TTC549 (cell line): Measurements from ENCODE around the gene TFCP2L1.
"Not testable (repeated sequence)": the region's sequence is repeated elsewhere in the genome, so short reads cannot be mapped to it uniquely, and the experiment has no call there.

Experiments
- FAIRE-seq: peaks from 2 replicates; lab custom pipeline; 2012; peaks lifted over from hg19 to GRCh38; lab: Jason Lieb, UNC

TFCP2L1 gene

GRCh38 chr2:121295911-121296650 is 11.1 kb upstream of the TFCP2L1 start:
- FAIRE-seq = no peak

GRCh38 chr2:121294881-121295840 is 10.2 kb upstream of the TFCP2L1 start:
- FAIRE-seq = no peak

- FAIRE-seq = no peak
Observed at GRCh38 chr2:121293450-121294325, 8.7 kb upstream of the TFCP2L1 start.

- FAIRE-seq = no peak
Observed at GRCh38 chr2:121291251-121291580, 6.2 kb upstream of the TFCP2L1 start.

- FAIRE-seq = no peak
Observed at GRCh38 chr2:121289271-121289670, 4.3 kb upstream of the TFCP2L1 start.

DNA sequence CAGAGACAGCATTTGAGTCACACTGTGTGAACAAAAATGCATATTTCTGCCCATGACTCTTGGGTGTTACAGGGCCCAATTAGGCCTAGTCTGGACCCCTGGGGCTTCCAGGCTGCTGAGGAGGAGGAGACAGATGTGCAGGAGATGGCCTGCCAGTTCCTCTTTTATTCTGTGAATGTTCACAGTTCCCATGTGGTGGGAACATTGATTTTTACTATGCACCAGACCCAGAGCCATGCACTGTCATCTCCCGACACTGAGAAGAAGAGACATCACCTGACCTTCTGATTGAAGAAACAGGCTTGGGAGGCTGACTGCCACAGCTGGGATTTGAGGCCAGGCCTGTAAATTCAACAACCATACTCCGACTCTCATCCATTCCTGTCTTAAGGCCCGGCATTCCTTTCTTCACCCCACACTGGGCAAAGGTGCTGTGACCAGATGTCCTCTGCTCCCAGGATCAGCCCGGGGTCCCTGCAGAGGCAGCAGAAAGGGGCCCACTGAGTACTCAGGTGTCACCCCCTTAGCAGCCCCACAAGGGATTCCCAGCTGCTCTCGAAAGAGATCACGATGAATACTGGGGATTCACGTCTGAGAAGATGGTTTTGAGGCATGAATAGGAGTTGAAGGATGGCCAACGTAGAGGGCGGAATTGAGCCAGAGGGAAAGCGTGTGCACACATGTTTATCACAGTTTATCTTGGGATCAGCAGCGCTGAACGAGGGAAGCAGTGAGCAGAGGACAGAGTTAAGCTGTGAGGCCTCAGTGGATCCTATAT is 3.6 kb upstream of the TFCP2L1 start:
- no peak for FAIRE-seq

DNA sequence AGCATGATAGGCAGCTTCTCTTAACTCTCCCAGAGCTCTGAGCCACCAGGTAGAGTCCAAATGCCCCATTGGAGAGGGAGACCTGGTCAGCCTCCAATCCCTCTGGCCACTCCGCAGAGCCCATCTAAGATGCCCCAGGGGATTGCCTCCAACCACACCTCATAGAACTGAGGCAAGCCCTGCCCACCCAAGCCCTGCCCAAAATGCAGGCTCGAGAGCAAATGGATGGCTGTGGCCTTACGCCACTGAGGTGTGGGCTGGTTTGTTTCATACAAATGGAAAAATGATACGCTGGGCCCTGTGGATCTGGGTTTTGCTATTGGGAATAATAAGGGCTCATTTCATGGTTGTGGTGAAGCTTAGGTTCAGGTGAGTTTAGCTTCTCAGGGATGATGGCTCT is 3.0 kb upstream of the TFCP2L1 start:
- FAIRE-seq = no peak

DNA sequence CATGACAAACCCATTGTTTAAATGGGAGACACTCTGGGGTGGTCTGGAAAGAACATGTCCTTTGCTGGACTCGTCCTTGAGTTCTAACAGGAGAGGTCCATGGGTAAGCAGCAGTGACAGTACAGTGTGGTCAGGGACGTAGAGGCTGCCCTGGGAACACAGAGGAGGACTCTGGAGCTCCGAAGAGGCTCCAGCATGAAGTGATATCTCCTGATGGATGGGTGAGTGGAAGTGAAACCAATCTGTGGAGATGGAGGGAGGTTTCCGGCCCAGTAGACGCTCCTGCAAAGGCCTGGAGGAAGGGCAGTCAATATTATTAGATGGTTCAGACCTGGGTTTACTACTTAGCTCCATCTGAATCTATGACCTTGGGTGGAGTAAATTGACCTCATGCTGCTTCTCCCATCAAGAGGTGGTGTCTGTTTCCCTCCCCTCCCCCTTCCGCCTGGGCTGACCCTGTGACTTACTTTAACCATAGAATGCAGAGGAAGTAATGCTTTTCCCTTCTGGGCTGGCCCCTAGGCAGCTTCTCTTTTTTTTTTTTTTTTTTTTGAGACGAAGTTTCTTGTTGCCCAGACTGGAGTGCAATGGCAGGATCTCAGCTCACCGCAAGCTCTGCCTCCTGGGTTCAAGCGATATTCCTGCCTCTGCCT is 2.3 kb upstream of the TFCP2L1 start:
- no peak for FAIRE-seq

DNA sequence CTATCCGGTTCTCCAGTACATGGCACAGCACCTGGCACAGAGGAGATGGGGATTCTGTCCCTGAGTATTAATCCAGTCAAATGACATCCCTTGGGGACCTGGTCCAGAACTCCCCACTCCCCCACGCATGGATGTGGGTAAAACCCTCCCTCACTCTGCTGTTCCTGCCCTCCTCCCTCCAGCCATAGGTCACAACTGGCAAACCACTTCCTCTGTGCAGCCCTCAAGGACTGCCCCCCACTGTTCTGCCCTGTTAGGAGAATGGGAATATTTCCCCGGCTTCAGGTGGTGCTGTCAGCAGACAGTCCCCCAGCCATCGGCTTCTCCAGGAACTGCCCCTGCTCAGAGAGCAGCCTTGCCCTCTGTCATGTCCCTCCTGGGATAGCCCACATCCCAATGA is 1.5 kb upstream of the TFCP2L1 start:
- FAIRE-seq = no peak

DNA sequence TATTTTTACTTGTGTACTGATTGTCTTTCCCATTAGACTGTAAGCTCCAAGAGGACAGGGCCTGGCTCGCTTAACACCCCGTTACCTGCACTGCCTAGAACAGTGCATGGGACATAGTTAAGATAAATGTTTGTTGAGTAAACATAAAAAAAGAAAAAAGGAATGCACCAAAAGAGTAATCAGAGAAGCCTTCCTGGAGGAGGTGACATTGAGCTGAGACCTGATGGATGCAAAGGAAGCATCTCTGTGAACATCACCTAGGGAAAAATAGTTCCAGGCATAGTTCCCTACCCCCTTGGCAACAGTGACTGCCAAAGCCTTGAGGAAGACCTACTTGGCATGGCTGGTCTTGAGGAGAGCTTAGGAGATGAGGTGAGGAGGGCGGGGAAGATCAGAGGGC is 924 bp upstream of the TFCP2L1 start:
- FAIRE-seq = no peak

- FAIRE-seq = no peak
Observed at GRCh38 chr2:121283670-121284462, 1.1 kb downstream of the TFCP2L1 start.

DNA sequence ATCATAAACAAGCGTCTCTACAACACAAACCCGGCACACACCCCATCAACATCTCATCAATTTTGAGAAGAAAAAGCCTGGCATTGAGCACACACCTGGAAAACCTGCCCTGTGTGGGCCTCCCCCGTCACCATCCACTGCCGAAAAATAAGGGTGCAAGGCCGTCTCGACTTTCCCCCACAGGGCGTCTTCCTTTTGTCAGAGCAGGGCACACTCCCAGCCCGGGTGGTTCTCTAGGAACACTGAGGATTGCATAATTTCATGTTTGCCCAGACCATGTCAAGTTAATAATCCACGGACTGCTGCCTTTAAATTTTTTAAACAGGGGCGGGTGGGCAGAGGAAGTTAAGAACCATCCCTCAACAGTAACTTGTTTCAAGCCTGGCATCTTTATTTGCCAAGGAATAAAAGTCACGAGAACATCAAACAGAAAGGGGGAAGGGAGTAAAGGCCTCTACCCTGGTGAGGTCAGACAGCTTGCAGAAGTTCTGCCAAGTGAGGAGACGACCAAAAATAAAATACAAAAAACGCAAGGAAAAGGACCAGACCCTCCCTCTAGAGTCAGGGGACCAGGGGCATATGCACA is 2.1 kb downstream of the TFCP2L1 start:
- no peak for FAIRE-seq

DNA sequence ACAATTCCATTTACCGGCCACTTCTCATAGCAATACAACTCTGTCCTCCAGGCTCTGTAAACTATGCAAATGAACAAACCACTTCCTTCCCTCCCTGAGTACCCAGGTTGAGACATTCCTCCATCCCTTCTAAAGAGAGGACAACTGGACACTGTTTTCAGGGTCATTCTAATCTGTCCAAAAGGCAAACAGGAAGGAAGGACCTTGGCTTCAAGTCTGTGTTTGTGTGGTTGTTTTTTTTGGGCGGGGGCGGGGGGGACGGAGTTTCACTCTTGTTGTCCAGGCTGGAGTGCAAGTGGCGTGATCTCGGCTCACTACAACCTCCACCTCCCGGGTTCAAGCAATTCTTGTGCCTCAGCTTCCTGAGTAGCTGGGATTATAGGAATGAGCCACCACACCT is 3.3 kb downstream of the TFCP2L1 start:
- no peak for FAIRE-seq

- FAIRE-seq = no peak
Observed at GRCh38 chr2:121281107-121281506, 3.9 kb downstream of the TFCP2L1 start.

DNA sequence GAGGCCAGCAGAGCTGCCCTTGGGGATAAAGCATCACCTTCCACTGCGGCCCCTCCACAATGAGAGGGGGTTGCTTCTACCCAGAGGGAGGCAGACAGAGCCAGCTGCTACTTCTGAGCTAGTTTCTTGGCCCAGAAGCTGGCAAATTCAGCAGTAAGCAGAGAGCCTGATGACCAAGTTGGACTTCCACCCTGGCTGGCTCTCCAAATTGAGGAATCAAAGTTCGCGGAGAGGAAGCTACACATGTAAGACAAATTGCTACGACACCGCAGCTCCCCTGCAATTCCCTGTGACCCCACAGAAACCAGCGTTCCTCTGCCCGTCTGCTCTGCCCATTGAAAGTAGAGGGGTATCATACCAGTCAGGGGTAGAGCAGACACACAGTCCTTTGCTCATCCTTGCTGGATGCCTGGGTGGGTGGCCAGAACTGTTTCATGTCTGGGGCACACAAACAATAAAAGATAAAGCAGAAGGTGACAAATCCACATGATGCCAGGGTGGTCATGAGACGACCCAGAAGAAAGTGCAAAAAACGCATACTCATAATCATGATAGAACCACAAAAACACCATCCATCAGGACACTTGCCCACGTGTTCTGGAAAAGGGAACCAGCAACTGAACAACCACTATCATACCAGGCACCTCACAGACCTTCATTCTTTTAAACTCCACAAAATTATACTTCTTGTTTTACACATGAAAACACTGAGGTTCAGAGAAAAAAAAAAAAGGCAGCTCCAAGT is 5.4 kb downstream of the TFCP2L1 start:
- FAIRE-seq = no peak

DNA sequence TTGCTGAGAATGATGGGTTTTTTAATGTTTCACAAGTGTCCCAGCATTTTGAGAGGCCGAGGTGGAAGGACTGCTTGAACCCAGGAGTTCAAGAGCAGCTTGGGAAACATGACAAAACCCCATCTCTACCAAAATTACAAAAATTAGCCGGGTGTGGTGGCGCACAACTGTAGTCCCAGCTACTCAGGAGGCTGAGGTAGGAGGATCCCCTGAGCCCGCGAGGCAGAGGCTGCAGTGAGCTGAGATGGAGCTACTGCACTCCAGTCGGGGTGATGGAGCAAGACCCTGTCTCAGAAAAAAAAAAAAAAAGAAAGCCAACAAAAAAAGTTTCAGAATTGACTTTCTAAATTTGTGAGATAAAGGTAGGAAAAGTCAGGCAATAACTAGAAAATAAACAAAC is 8.7 kb downstream of the TFCP2L1 start:
- no peak for FAIRE-seq

DNA sequence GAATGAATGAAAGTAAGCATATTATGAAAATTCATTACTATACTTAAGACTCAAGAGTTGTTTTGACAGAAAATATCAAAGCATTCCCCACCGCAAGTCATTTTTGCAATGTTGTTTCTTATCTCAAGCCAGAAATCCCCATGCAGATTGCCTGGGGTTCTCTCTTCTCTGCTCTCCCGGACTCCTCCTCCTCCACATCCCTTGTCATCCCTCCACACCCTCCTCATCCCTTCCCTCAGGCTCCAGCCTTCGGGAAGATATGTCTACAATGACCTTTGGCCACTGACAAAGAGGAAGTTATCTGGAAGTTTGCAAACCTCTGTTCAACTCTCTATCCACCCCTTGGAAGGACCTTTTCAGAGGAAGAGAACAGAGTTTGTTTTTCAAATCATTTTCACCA is 11.9 kb downstream of the TFCP2L1 start:
- no peak for FAIRE-seq

- no peak for FAIRE-seq
Observed at GRCh38 chr2:121272596-121272995, 12.4 kb downstream of the TFCP2L1 start.

DNA sequence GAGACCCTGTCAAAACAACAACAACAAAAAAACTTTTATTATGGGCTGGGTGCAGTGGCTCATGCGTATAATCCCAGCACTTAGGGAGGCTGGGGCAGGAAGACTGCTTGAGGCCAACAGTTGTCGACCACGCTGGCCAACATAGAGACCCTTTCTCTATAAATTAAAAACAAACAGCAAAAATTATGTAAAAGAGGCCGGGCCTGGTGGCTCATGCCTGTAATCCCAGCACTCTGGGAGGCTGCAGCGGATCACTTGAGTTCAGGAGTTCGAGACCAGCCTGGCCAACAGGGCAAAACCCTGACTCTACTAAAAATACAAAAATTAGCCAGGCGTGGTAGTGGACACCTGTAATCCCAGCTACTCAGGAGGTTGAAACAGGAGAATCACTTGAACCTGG is 15.6 kb downstream of the TFCP2L1 start:
- FAIRE-seq = not testable (repeated sequence)
